HCT116 (cell line): Measurements from ENCODE around the gene RAPGEF1. TPM values are rescaled to one million over a fixed set of nuclear protein-coding genes. Genes with fewer than 3 reads are reported as not detected.

ENCODE experiments used
- ATAC-seq: fragments of 200-7000 bp; cut with Tn5 transposase; 2 replicates; pipeline ENCODE4 v1.9.1; 2020; ENCODE audit warnings: mild to moderate bottlenecking, moderate library complexity
- BruUV-seq: library from RNA; stranded (reverse); fragments of 400-500 nt; replicated peaks from 2 replicates; lab custom pipeline; 2021; lab: Mats Ljungman, UMichigan
- CTCF ChIA-PET: fragments of 300-600 bp; sonication (Branson Sonifier 250); formaldehyde crosslinking; loops from one replicate; lab custom pipeline; 2021; ENCODE audit warnings: antibody characterized with exemption; lab: Charles Lee
- POLR2A ChIA-PET: fragments of 300-600, 350-600 bp; sonication (Branson Sonifier 250); formaldehyde crosslinking; loops from one replicate; lab custom pipeline; 2021; ENCODE audit warnings: antibody characterized with exemption; lab: Charles Lee
- RAD21 ChIA-PET, 2 experiments: fragments of 300-600 bp; sonication (Branson Sonifier 250); formaldehyde crosslinking; loops; one replicate each; lab custom pipeline; 2023; ENCODE audit warnings: low total read pairs in 2 of 2; ENCODE audit not compliant: uncharacterized antibody in 2 of 2, unreplicated experiment in 2 of 2, low non-redundant PET in 1 of 2; lab: Charles Lee
- DNase-seq: peaks from one replicate; pipeline ENCODE4 v3.0.0-alpha.2; 2010; ENCODE audit warnings: low read depth, low spot score
- H2AFZ ChIP-seq: fragments of 200-600 bp; shearing (Covaris generic), sonication (generic); 2 replicates; pipeline ENCODE4 v1.6.1; 2017; ENCODE audit warnings: low read depth, mixed run types, mixed read lengths, antibody characterized with exemption, low read length; ENCODE audit not compliant: poor library complexity, severe bottlenecking
- H3K27ac ChIP-seq: 2 replicates; pipeline ENCODE4 v1.5.1; 2012; ENCODE audit warnings: low read depth, low read length
- H3K27me3 ChIP-seq: fragments of 200-600 bp; sonication (generic); 2 replicates; pipeline ENCODE4 v1.6.1; 2016; ENCODE audit warnings: mixed run types, low read length, mixed read lengths; ENCODE audit not compliant: insufficient read depth
- H3K36me3 ChIP-seq, 2 experiments: fragments of 200-500 bp in 1 of 2; fragments of 200-600 bp in 1 of 2; sonication (Bioruptor generic) in 1 of 2; sonication (generic) in 1 of 2; 2 replicates each; pipeline versions ENCODE4 v1.5.1 to v1.6.1; 2014 to 2016; ENCODE audit warnings: low read length in 2 of 2, inconsistent platforms in 1 of 2, mixed read lengths in 1 of 2, mixed run types in 1 of 2; ENCODE audit not compliant: insufficient read depth in 2 of 2, control insufficient read depth in 1 of 2
- H3K4me1 ChIP-seq, 2 experiments: fragments of 200-600 bp in 1 of 2; sonication (generic) in 1 of 2; 2 replicates each; pipeline versions ENCODE4 v1.5.1 to v1.6.1; 2012 to 2017; ENCODE audit warnings: low read length in 2 of 2, inconsistent platforms in 1 of 2, mild to moderate bottlenecking in 1 of 2, mixed read lengths in 1 of 2, mixed run types in 1 of 2, moderate library complexity in 1 of 2; ENCODE audit not compliant: insufficient read depth in 2 of 2, control insufficient read depth in 1 of 2
- H3K4me2 ChIP-seq: fragments of 200-600 bp; sonication (generic); 2 replicates; pipeline ENCODE4 v1.6.1; 2017; ENCODE audit warnings: mixed run types, low read length, mixed read lengths
- H3K4me3 ChIP-seq, 2 experiments: fragments of 200-600 bp in 1 of 2; sonication (generic) in 1 of 2; replicated peaks in 1 of 2; 2 replicates each; pipeline ENCODE4 v1.5.1; 2011 to 2016; ENCODE audit warnings: low read length in 2 of 2, control low read depth in 1 of 2, low read depth in 1 of 2, mild to moderate bottlenecking in 1 of 2, mixed read lengths in 1 of 2, mixed run types in 1 of 2
- H3K79me2 ChIP-seq: fragments of 200-600 bp; sonication (generic); 2 replicates; pipeline ENCODE4 v1.6.1; 2017; ENCODE audit warnings: mild to moderate bottlenecking, mixed run types, low read length, moderate library complexity, mixed read lengths; ENCODE audit not compliant: insufficient read depth
- H3K9ac ChIP-seq: fragments of 200-600 bp; sonication (generic); 2 replicates; pipeline ENCODE4 v1.6.1; 2016; ENCODE audit warnings: low read length, mixed read lengths
- H3K9me2 ChIP-seq: fragments of 200-600 bp; sonication (generic), shearing (Covaris generic); 2 replicates; pipeline ENCODE4 v1.6.1; 2017; ENCODE audit warnings: mixed run types, mild to moderate bottlenecking, moderate library complexity; ENCODE audit not compliant: insufficient read depth
- H3K9me3 ChIP-seq, 2 experiments: fragments of 200-500 bp in 1 of 2; fragments of 200-600 bp in 1 of 2; sonication (Bioruptor generic) in 1 of 2; sonication (generic) in 1 of 2; 2 replicates each; pipeline ENCODE4 v1.6.1; 2014 to 2017; ENCODE audit warnings: low read length in 2 of 2, mixed read lengths in 2 of 2, inconsistent platforms in 1 of 2, low read depth in 1 of 2, mild to moderate bottlenecking in 1 of 2, mixed run types in 1 of 2, moderate library complexity in 1 of 2; ENCODE audit not compliant: control insufficient read depth in 1 of 2, insufficient read depth in 1 of 2
- H4K20me1 ChIP-seq: fragments of 200-600 bp; sonication (generic), shearing (Covaris generic); 2 replicates; pipeline ENCODE4 v1.6.1; 2017; ENCODE audit warnings: mixed run types, mild to moderate bottlenecking, moderate library complexity; ENCODE audit not compliant: insufficient read depth
- ATF3 ChIP-seq: IDR thresholded peaks from 2 replicates; pipeline ENCODE4 v1.6.1; 2012
- EZH2phosphoT487 ChIP-seq: fragments of 200-600 bp; IDR thresholded peaks from 2 replicates; pipeline ENCODE4 v1.6.1; 2018; ENCODE audit warnings: antibody characterized with exemption, borderline replicate concordance
- JUND ChIP-seq: IDR thresholded peaks from 2 replicates; pipeline ENCODE4 v1.6.1; 2012
- SP1 ChIP-seq: IDR thresholded peaks from 2 replicates; pipeline ENCODE4 v1.6.1; 2012; ENCODE audit warnings: low read depth
- intact Hi-C: fragments of 100-400 bp; cut with micrococcal nuclease; formaldehyde crosslinking; loops from 2 replicates; pipeline ENCODE4 v1.10.0; 2022
- total RNA-seq: library from RNA; stranded (reverse); gene quantifications from one replicate; pipeline ENCODE4 v1.2.1, GENCODE V29; 2021; ENCODE audit not compliant: unreplicated experiment

The RAPGEF1 gene
- total RNA-seq, 1 experiment from 2014 or later = 43.0 TPM

- Histone ChIP-seq H3K27me3 (no peaks in the 10 kb centered on the region), H3K9me2 (no peaks in the 10 kb centered on the region)
- no peak for ATAC-seq
- no TSS peak for BruUV-seq
- TF ChIP-seq JUND (no peak), ATF3 (no peak), SP1 (no peak), EZH2phosphoT487 (no peak)
- TF ChIP-seq, all 23 proteins: peak for 0
- H3K4me3 ChIP-seq = no peak overlapping the region
- H3K4me1 ChIP-seq = no peaks in the 10 kb centered on the region
- no peaks in the 10 kb centered on the region for H3K9me3 ChIP-seq
- H3K4me2 ChIP-seq = no peak overlapping the region
- ChIA-PET POLR2A (no interaction called here), RAD21 (no interaction called here), CTCF (no interaction called here)
- intact Hi-C loops = no loop called here
- H4K20me1 ChIP-seq = no peaks in the 10 kb centered on the region
- no peaks in the 10 kb centered on the region for H3K79me2 ChIP-seq
- no peak overlapping the region for H3K27ac ChIP-seq
- H3K36me3 ChIP-seq = no peaks in the 10 kb centered on the region
- no peak overlapping the region for H3K9ac ChIP-seq
- no peak overlapping the region for H2AFZ ChIP-seq
- DNase-seq = no peak
Measured at GRCh38 chr9:131625508-131625787, 114.4 kb downstream of the RAPGEF1 start.

GRCh38 chr9:131624636-131625507 lies 115.0 kb downstream of the RAPGEF1 start:
- no peak for TF ChIP-seq SP1
- Histone ChIP-seq H3K9me2 (no peaks in the 10 kb centered on the region), H3K36me3 (no peaks in the 10 kb centered on the region), H3K4me1 (no peaks in the 10 kb centered on the region), H3K27ac (no peak overlapping the region), H4K20me1 (no peaks in the 10 kb centered on the region), H3K4me3 (no peak overlapping the region), H3K9me3 (no peaks in the 10 kb centered on the region), H2AFZ (no peak overlapping the region), H3K4me2 (no peak overlapping the region), H3K9ac (no peak overlapping the region), H3K27me3 (no peaks in the 10 kb centered on the region), H3K79me2 (no peaks in the 10 kb centered on the region)
- POLR2A ChIA-PET = no interaction called here
- no peak for ATAC-seq
- no TSS peak for BruUV-seq
- CTCF ChIA-PET = no interaction called here
- RAD21 ChIA-PET = no interaction called here
- DNase-seq = no peak
- intact Hi-C loops = no loop called here
